Subcutaneous abdominal adipose tissue (tissue), 5 donors: ENCODE results near the gene ACBD4.

Experiments used
- H3K27ac ChIP-seq: one replicate; pipeline ENCODE4 v1.7.0; 2013; ENCODE audit warnings: low read depth, mild to moderate bottlenecking, inconsistent platforms, low read length, moderate library complexity
- H3K27me3 ChIP-seq, 5 donors: one replicate each; pipeline ENCODE4 v1.7.0; 2013; ENCODE audit warnings: low read length in 5 of 5, inconsistent platforms in 1 of 5; ENCODE audit not compliant: control insufficient read depth in 5 of 5, insufficient read depth in 4 of 5
- H3K36me3 ChIP-seq, 5 donors: one replicate each; pipeline ENCODE4 v1.7.0; 2013; ENCODE audit warnings: low read length in 5 of 5; ENCODE audit not compliant: control insufficient read depth in 5 of 5, insufficient read depth in 5 of 5
- H3K4me1 ChIP-seq, 5 donors: one replicate each; pipeline ENCODE4 v1.7.0; 2013; ENCODE audit warnings: low read length in 5 of 5, mild to moderate bottlenecking in 3 of 5, moderate library complexity in 1 of 5; ENCODE audit not compliant: control insufficient read depth in 5 of 5, insufficient read depth in 5 of 5
- H3K4me3 ChIP-seq, 5 donors: one replicate each; pipeline ENCODE4 v1.7.0; 2013; ENCODE audit warnings: low read length in 5 of 5, low read depth in 1 of 5
- H3K9ac ChIP-seq, 5 donors: one replicate each; pipeline ENCODE4 v1.7.0; 2013; ENCODE audit warnings: low read length in 5 of 5, mild to moderate bottlenecking in 4 of 5, moderate library complexity in 3 of 5
- H3K9me3 ChIP-seq, 5 donors: one replicate each; pipeline ENCODE4 v1.7.0; 2013; ENCODE audit warnings: low read length in 5 of 5; ENCODE audit not compliant: control insufficient read depth in 5 of 5
- donor health status: healthy.
- donor health status: healthy.
- donor health status: healthy.
- donor health status: healthy.
- donor health status: healthy.

The ACBD4 gene

GRCh38 chr17:45132572-45133463, 2.7 kb upstream of the ACBD4 start:
- Histone ChIP-seq H3K4me1 (peaks cover 11 to 75% (median 73%) of the 10 kb centered on the region in 5 donors), H3K36me3 (peaks cover 0 to under 1% (median 0%) of the 10 kb centered on the region in 5 donors), H3K27ac (peak overlapping the region; percentile 89), H3K4me3 (peak overlapping the region in 4 of 5 donors; percentile 70 to 87 (median 78)), H3K9ac (peak overlapping the region in 4 of 5 donors; percentile 68 to 86 (median 79)), H3K9me3 (no peaks in the 10 kb centered on the region), H3K27me3 (no peaks in the 10 kb centered on the region)

DNA sequence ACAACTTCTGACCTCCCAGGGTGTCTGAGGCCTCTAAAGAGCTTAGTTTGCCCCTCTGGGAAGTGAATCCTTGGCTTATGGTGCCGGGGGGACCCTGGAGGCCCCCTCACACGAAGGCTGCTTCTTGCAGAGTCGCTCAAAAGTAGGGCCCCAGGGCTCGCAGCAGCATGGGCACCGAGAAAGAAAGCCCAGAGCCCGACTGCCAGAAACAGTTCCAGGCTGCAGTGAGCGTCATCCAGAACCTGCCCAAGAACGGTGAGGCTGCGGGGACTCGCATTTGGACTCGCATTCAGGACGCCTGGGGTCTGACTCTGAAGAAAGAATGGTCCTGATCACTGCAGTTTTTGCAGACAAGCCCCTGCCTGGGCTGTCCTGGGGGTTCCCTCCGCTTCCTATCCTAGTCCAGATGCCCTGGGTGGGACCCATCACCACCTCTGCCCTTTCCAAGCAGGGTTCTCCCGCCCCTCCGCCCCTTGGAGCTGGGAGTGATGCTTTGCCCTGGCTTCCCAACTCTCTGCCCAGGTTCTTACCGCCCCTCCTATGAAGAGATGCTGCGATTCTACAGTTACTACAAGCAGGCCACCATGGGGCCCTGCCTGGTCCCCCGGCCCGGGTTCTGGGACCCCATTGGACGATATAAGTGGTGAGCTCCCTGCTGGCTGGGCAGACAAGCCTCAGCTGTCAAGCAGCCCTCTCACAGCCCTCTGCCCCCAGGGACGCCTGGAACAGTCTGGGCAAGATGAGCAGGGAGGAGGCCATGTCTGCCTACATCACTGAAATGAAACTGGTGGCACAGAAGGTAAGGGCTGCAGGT, 698 bp downstream of the ACBD4 start:
- Histone ChIP-seq H3K27me3 (no peaks in the 10 kb centered on the region), H3K36me3 (peaks cover 0 to 8% (median 0%) of the 10 kb centered on the region in 5 donors), H3K4me1 (peaks cover 5 to 48% (median 46%) of the 10 kb centered on the region in 5 donors), H3K9me3 (no peaks in the 10 kb centered on the region), H3K27ac (peak overlapping the region; percentile 78), H3K4me3 (peak overlapping the region; percentile 52 to 85 (median 81)), H3K9ac (peak overlapping the region in 4 of 5 donors; percentile 62 to 90 (median 71))

- Histone ChIP-seq H3K4me3 (peak overlapping the region in 2 of 5 donors; percentile 81 to 83), H3K9me3 (no peaks in the 10 kb centered on the region), H3K27ac (no peak overlapping the region), H3K36me3 (peaks cover 0 to 8% (median 0%) of the 10 kb centered on the region in 5 donors), H3K27me3 (no peaks in the 10 kb centered on the region), H3K9ac (peak overlapping the region in 2 of 5 donors; percentile 2 to 63), H3K4me1 (peaks cover 5 to 40% (median 37%) of the 10 kb centered on the region in 5 donors)
Measured at GRCh38 chr17:45136846-45137560, 1.5 kb downstream of the ACBD4 start.

DNA sequence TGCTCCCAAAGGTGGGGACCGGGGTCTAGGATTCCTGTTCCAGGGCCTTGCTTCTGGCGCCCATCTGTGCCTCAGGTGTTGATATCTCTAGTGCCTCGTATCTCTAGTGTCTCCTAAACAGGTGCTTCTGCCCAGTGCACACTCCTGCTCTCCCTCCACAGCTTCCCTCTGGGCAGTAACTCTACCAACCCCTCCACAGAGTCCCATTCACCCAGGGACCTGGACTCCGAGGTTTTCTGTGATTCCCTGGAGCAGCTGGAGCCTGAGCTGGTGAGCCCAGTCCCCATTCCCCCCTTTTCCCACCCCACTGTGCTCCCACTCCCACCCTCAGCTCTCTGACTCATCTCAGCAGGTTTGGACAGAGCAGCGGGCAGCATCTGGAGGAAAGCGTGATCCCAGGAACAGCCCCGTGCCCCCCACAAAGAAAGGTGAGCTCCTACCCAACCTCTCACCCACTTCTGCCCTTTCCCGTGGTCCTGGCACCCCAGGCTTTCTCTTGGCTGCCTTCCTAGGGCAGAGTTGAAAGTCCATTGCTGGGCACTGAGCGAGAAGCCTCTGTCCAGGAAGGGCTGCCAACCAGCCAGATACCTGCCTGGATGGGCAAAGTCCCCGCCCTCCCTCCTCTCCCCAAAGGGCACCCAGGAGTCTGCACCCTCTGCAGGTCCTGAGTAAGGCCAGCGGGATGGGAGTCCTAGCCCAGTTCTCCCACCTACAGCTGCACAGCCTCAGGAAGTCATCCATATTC, 2.2 kb downstream of the ACBD4 start:
- H3K27me3 ChIP-seq: no peaks in the 10 kb centered on the region
- peaks cover 0 to 8% (median 0%) of the 10 kb centered on the region in 5 donors for H3K36me3 ChIP-seq
- H3K9ac ChIP-seq: peak overlapping the region in 2 of 5 donors; percentile 2 to 4
- no peaks in the 10 kb centered on the region for H3K9me3 ChIP-seq
- H3K4me3 ChIP-seq: no peak overlapping the region
- peaks cover 5 to 38% (median 34%) of the 10 kb centered on the region in 5 donors for H3K4me1 ChIP-seq
- H3K27ac ChIP-seq: no peak overlapping the region

DNA sequence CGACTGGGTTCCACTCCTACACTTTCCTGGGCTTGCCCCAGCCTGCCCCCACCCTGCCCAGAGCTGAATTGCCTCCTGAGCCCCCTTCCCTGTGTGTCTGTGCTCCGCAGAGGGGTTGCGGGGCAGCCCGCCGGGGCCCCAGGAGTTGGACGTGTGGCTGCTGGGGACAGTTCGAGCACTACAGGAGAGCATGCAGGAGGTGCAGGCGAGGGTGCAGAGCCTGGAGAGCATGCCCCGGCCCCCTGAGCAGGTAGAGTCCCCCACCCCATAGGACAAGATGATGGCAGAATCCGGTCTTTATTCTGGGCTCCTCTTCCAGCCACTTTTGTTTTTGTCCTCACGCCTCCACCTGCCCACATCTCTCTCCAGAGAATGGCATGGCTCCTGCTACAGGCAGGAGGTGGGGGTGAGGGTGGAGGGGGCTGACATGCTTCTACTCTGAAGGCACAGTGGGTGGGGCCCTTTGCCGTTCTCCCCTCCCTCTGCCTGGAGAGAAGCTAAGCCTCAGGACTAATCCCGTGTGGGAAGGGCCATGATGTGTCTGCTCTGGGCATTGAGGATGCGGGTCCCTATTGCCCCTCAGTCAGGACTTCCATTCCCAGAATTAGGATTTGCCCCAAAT, 3.5 kb downstream of the ACBD4 start:
- Histone ChIP-seq H3K4me1 (peaks cover 7 to 41% (median 39%) of the 10 kb centered on the region in 5 donors), H3K27ac (no peak overlapping the region), H3K9ac (no peak overlapping the region), H3K36me3 (peaks cover 0 to 8% (median 0%) of the 10 kb centered on the region in 5 donors), H3K27me3 (no peaks in the 10 kb centered on the region), H3K4me3 (no peak overlapping the region), H3K9me3 (no peaks in the 10 kb centered on the region)

DNA sequence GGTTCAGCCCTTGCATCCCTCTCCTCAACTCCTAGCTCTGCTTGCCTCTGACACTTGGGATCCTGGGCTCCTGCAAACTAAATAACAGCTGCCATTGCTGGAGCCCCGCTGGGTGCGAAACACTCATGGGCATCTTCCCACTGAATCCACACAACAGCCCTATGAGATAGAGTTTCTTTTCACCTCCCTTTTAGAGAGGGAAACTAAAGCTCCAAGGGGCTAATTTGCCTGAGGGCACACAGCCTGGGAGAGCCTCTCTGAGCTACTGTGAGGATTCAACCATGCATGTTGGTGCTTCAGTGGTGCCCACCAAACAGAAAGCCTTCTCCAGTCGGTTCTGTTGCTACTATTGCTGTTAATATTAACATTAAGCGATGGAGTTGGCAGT, 4.0 kb downstream of the ACBD4 start:
- no peaks in the 10 kb centered on the region for H3K27me3 ChIP-seq
- H3K9me3 ChIP-seq: no peaks in the 10 kb centered on the region
- H3K4me3 ChIP-seq: no peak overlapping the region
- peaks cover 0 to 8% (median 0%) of the 10 kb centered on the region in 5 donors for H3K36me3 ChIP-seq
- peaks cover 7 to 45% (median 43%) of the 10 kb centered on the region in 5 donors for H3K4me1 ChIP-seq
- no peak overlapping the region for H3K27ac ChIP-seq
- H3K9ac ChIP-seq: no peak overlapping the region

DNA sequence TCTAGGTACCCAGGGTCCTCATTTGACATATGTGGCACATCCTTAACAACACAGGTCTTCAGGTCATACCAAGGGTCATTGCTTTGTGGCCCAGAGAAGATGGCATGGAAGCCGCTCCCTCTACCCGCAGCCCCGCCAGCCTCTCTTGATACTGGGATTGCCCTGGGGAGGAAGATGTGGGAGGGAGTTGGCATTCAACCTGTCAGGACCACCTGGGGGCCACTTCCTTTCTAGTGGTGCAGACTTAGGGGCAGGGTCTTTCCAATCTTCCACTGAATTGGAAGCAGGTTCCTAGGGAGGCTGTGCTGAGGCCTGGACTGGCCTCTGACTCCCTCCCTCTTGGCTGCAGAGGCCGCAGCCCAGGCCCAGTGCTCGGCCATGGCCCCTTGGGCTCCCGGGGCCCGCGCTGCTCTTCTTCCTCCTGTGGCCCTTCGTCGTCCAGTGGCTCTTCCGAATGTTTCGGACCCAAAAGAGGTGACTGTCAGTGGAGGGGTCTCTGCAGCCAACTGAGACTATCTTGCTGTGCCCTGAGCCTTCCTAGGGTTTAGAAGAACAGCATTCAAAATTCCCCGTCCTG, 7.7 kb downstream of the ACBD4 start:
- H3K27me3 ChIP-seq: peaks cover 0 to 2% (median 0%) of the 10 kb centered on the region in 5 donors
- H3K4me3 ChIP-seq: peak overlapping the region in 3 of 5 donors; percentile 57 to 61 (median 59)
- H3K4me1 ChIP-seq: peaks cover 8 to 44% (median 42%) of the 10 kb centered on the region in 5 donors
- H3K27ac ChIP-seq: peak overlapping the region; percentile 97
- peaks cover 0 to 8% (median 0%) of the 10 kb centered on the region in 5 donors for H3K36me3 ChIP-seq
- H3K9me3 ChIP-seq: no peaks in the 10 kb centered on the region
- H3K9ac ChIP-seq: peak overlapping the region in 4 of 5 donors; percentile 56 to 86 (median 76)

GRCh38 chr17:45143767-45144198, 8.3 kb downstream of the ACBD4 start:
- peak overlapping the region; percentile 44 to 61 (median 57) for H3K4me3 ChIP-seq
- H3K9me3 ChIP-seq: no peaks in the 10 kb centered on the region
- peak overlapping the region; percentile 56 to 86 (median 74) for H3K9ac ChIP-seq
- peaks cover 12 to 48% (median 43%) of the 10 kb centered on the region in 5 donors for H3K4me1 ChIP-seq
- H3K27me3 ChIP-seq: peaks cover 0 to 3% (median 0%) of the 10 kb centered on the region in 5 donors
- peaks cover 0 to 8% (median 0%) of the 10 kb centered on the region in 5 donors for H3K36me3 ChIP-seq
- peak overlapping the region; percentile 97 for H3K27ac ChIP-seq
